GM23338 (cell line): ENCODE results near the gene NAA16. TPM values are rescaled to one million over a fixed set of nuclear protein-coding genes. Genes with fewer than 3 reads are reported as not detected.

ENCODE experiments used
- ATAC-seq: fragments of 200-7000 bp; cut with Tn5 transposase; 3 replicates; pipeline ENCODE4 v1.9.1; 2020
- DNase-seq: peaks from one replicate; pipeline ENCODE4 v3.0.0-alpha.2; 2015; ENCODE audit warnings: low spot score
- H2AFZ ChIP-seq: fragments of 200-600 bp; sonication (generic); 2 replicates; pipeline ENCODE4 v1.8.0; 2016; ENCODE audit warnings: antibody characterized with exemption, mild to moderate bottlenecking, moderate library complexity
- H3F3A ChIP-seq: fragments of 200-600 bp; sonication (generic); replicated peaks from 2 replicates; pipeline ENCODE4 v1.8.0; 2017; ENCODE audit warnings: antibody characterized with exemption, mixed run types, low read depth
- H3K27ac ChIP-seq: fragments of 200-600 bp; sonication (generic); 2 replicates; pipeline ENCODE4 v1.6.1; 2016; ENCODE audit warnings: low read depth
- H3K27me3 ChIP-seq: fragments of 200-600 bp; sonication (generic); 2 replicates; pipeline ENCODE4 v1.8.0; 2016; ENCODE audit warnings: mild to moderate bottlenecking, mixed run types, moderate library complexity; ENCODE audit not compliant: insufficient read depth
- H3K36me3 ChIP-seq: fragments of 200-600 bp; sonication (generic); 2 replicates; pipeline ENCODE4 v1.8.0; 2016; ENCODE audit warnings: mild to moderate bottlenecking; ENCODE audit not compliant: insufficient read depth
- H3K4me1 ChIP-seq: fragments of 200-600 bp; sonication (generic); 2 replicates; pipeline ENCODE4 v1.8.0; 2016; ENCODE audit warnings: mild to moderate bottlenecking, moderate library complexity; ENCODE audit not compliant: insufficient read depth
- H3K4me2 ChIP-seq: fragments of 200-600 bp; sonication (generic); 2 replicates; pipeline ENCODE4 v1.7.1; 2017; ENCODE audit warnings: mixed run types
- H3K4me3 ChIP-seq: fragments of 200-600 bp; sonication (generic); 2 replicates; pipeline ENCODE4 v1.6.1; 2016; ENCODE audit warnings: mixed run types
- H3K79me2 ChIP-seq: fragments of 200-600 bp; sonication (generic); replicated peaks from 2 replicates; pipeline ENCODE4 v1.8.0; 2017; ENCODE audit warnings: mild to moderate bottlenecking; ENCODE audit not compliant: insufficient read depth
- H3K9me2 ChIP-seq: fragments of 200-600 bp; sonication (generic); 2 replicates; pipeline ENCODE4 v1.8.0; 2017; ENCODE audit not compliant: insufficient read depth
- H4K20me1 ChIP-seq: fragments of 200-600 bp; sonication (generic); replicated peaks from 2 replicates; pipeline ENCODE4 v1.8.0; 2017; ENCODE audit warnings: mild to moderate bottlenecking; ENCODE audit not compliant: insufficient read depth
- H3K27ac Mint-ChIP-seq: 2 replicates; pipeline ENCODE4 v1.8.0; 2020; ENCODE audit warnings: inconsistent platforms, mild to moderate bottlenecking, moderate library complexity, mixed read lengths
- H3K27me3 Mint-ChIP-seq: 3 replicates; pipeline ENCODE4 v1.8.0; 2022; ENCODE audit warnings: low read depth, mild to moderate bottlenecking, moderate library complexity, mixed read lengths, inconsistent platforms; ENCODE audit not compliant: insufficient read depth, poor library complexity
- H3K36me3 Mint-ChIP-seq: 3 replicates; pipeline ENCODE4 v1.8.0; 2021; ENCODE audit warnings: low read depth, mild to moderate bottlenecking, inconsistent platforms, moderate library complexity, mixed read lengths
- H3K4me1 Mint-ChIP-seq: 3 replicates; pipeline ENCODE4 v1.8.0; 2020; ENCODE audit warnings: mild to moderate bottlenecking, inconsistent platforms, mixed read lengths
- H3K4me3 Mint-ChIP-seq: 3 replicates; pipeline ENCODE4 v1.8.0; 2021; ENCODE audit warnings: moderate library complexity, mild to moderate bottlenecking, inconsistent platforms, mixed read lengths
- H3K9me3 Mint-ChIP-seq: 3 replicates; pipeline ENCODE4 v1.8.0; 2020; ENCODE audit warnings: moderate library complexity, mild to moderate bottlenecking, inconsistent platforms, mixed read lengths
- EZH2 ChIP-seq: fragments of 200-600 bp; sonication (generic); IDR thresholded peaks from one replicate; pipeline ENCODE4 v1.8.0; 2017; ENCODE audit warnings: antibody characterized with exemption, mild to moderate bottlenecking, low read depth; ENCODE audit not compliant: unreplicated experiment
- EZH2phosphoT487 ChIP-seq: fragments of 200-600 bp; sonication (generic); IDR thresholded peaks from one replicate; pipeline ENCODE4 v1.8.1; 2018; ENCODE audit warnings: antibody characterized with exemption; ENCODE audit not compliant: unreplicated experiment
- NANOG ChIP-seq: IDR thresholded peaks from 2 replicates; pipeline ENCODE4 v1.6.1; 2016; ENCODE audit warnings: antibody characterized with exemption, borderline replicate concordance
- POLR2AphosphoS5 ChIP-seq: IDR thresholded peaks from 2 replicates; pipeline ENCODE4 v1.6.1; 2016; ENCODE audit warnings: antibody characterized with exemption, low read depth
- ZNF114 ChIP-seq: fragments of 250-450 bp; sonication (Bioruptor Pico); IDR thresholded peaks from 2 replicates; pipeline ENCODE4 v1.5.0; 2020; ENCODE audit warnings: mild to moderate bottlenecking, moderate library complexity
- ZNF331 ChIP-seq: fragments of 250-450 bp; sonication (Bioruptor Pico); IDR thresholded peaks from 2 replicates; pipeline ENCODE4 v1.5.0; 2020; ENCODE audit warnings: low read depth, mild to moderate bottlenecking, moderate library complexity
- ZNF462 ChIP-seq: fragments of 250-450 bp; sonication (Bioruptor Pico); IDR thresholded peaks from 2 replicates; pipeline ENCODE4 v1.5.0; 2020; ENCODE audit warnings: mild to moderate bottlenecking, moderate library complexity
- polyA plus RNA-seq: library from polyadenylated mRNA; unstranded; fragments of >200 nt; fragmentation: Nextera tagmentation; extraction: Ambion mirVana; gene quantifications from 2 replicates; pipeline ENCODE4 v1.2.1, GENCODE V29; 2016
- total RNA-seq: library from RNA; depleted of rRNA; stranded (reverse); fragments of >200 nt; shearing (Covaris generic); gene quantifications from 2 replicates; pipeline ENCODE4 v1.2.3, GENCODE V29; 2014
- TF ChIP-seq, protein P1 (sequence below), 2 experiments: fragments of 200-600 bp in 1 of 2; sonication (generic) in 1 of 2; conservative IDR thresholded peaks; 2 replicates each; pipeline versions ENCODE4 v1.5.1 to v1.6.1; 2016 to 2017; ENCODE audit warnings: antibody characterized with exemption in 2 of 2, low read depth in 2 of 2, mild to moderate bottlenecking in 2 of 2, moderate library complexity in 1 of 2

The NAA16 gene
- total and polyA plus RNA-seq, 2 experiments from 2014 or later = 42.3 to 51.7 TPM

DNA sequence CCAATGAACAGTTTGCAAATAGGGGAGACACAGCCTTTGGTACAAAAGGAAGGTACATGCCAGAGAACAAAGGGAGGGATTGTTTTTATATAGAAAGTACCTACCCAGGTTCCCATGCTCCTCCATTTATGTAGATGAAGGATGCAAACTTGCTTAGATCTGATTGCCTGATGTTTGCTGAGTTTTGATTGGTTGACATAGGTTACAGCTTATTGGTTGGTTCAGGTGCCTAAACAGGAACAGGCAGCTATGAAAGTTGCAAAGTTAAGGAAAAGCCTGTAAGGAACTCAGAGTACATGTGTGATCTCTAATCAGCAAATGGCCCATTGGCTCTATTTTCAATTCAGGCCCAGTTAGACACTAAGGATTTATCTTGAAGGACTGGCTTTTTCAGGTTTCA is 6.5 kb upstream of the NAA16 start:
- TF ChIP-seq NANOG (no peak), ZNF462 (CRISPR knock-in tag) (no peak), POLR2AphosphoS5 (no peak), EZH2phosphoT487 (no peak)
- H3K9me2 ChIP-seq = 0 out of 2 replicates have a peak, but pooled peaks cover 4% of the 10 kb centered on the region
- H3K4me2 ChIP-seq = no peak overlapping the region
- H3F3A ChIP-seq = no peaks in the 10 kb centered on the region
- no peaks in the 10 kb centered on the region; the same call in 2 of the 3 replicates for H3K9me3 Mint-ChIP-seq
- H3K27me3 Mint-ChIP-seq = no peaks in the 10 kb centered on the region
- H4K20me1 ChIP-seq = no peaks in the 10 kb centered on the region
- H3K4me3 Mint-ChIP-seq = no peak overlapping the region
- no peaks in the 10 kb centered on the region for H3K27me3 ChIP-seq
- no peaks in the 10 kb centered on the region; the same call in 2 of the 3 replicates for H3K36me3 Mint-ChIP-seq
- H3K27ac Mint-ChIP-seq = no peak overlapping the region
- DNase-seq = no peak
- no peak overlapping the region for H3K27ac ChIP-seq
- no peaks in the 10 kb centered on the region for H3K79me2 ChIP-seq
- ATAC-seq = no peak
- H3K4me3 ChIP-seq = no peak overlapping the region
- no peaks in the 10 kb centered on the region for H3K36me3 ChIP-seq
- H3K4me1 ChIP-seq = peaks cover 11% of the 10 kb centered on the region; the same call in 1 of the 2 replicates
- H3K4me1 Mint-ChIP-seq = peaks cover 7% of the 10 kb centered on the region; the same call in 2 of the 3 replicates
- H2AFZ ChIP-seq = no peak overlapping the region

DNA sequence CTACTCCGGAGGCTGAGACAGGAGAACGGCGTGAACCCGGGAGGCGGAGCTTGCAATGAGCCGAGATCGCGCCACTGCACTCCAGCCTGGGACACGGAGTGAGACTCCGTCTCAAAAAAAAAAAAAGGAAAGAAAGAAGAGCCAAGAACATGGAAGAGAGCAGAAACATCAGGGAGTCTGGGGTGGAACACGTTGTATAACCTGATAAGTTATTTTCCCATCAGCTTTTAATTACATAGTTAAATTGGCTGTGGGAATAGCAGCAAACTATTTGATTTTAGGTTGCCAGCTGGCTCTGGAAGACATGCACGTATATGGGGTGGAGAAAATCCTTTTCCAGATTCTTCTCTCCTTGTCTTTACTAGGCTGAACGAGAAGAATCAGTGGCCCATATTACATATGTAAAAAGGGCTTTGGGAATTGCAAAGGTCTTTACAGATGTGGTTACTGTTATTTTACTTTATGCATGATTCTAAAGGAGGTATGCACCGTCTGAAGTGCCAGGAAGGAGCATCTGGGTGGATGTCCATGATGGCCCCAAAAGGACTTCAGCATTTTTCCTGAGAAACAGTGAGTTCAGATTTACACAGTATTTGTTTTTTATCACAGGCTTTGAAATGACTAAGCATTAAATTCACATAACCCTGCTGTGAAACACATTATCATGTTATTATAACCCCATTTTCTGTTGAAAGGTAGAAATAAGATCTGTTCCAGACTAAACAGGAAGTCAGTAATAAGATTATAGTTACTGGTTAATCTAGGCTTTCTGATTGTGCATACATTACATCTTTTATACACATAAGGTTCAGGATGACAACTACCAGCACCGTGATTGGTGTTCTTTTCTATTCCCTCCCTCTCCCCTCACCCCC is 4.6 kb upstream of the NAA16 start:
- Histone ChIP-seq H2AFZ (peak overlapping the region; percentile 0; the same call in 1 of the 2 replicates), H4K20me1 (no peaks in the 10 kb centered on the region), H3K27me3 (no peaks in the 10 kb centered on the region), H3K79me2 (peaks cover 3% of the 10 kb centered on the region), H3K27ac (no peak overlapping the region), H3F3A (no peaks in the 10 kb centered on the region), H3K36me3 (no peaks in the 10 kb centered on the region), H3K4me2 (no peak overlapping the region), H3K9me2 (no peaks in the 10 kb centered on the region), H3K4me3 (no peak overlapping the region), H3K4me1 (peaks cover 5% of the 10 kb centered on the region; the same call in 1 of the 2 replicates)
- ATAC-seq = no peak
- Mint-ChIP-seq H3K27ac (no peak overlapping the region; the same call in 1 of the 2 replicates), H3K36me3 (no peaks in the 10 kb centered on the region; the same call in 2 of the 3 replicates), H3K27me3 (no peaks in the 10 kb centered on the region), H3K4me3 (no peak overlapping the region), H3K4me1 (peaks cover 11% of the 10 kb centered on the region), H3K9me3 (no peaks in the 10 kb centered on the region; the same call in 2 of the 3 replicates)
- DNase-seq = no peak
- TF ChIP-seq ZNF331 (CRISPR knock-in tag) (no peak), EZH2 (no peak), ZNF114 (no peak), NANOG (no peak)
- TF ChIP-seq, protein P1, sequence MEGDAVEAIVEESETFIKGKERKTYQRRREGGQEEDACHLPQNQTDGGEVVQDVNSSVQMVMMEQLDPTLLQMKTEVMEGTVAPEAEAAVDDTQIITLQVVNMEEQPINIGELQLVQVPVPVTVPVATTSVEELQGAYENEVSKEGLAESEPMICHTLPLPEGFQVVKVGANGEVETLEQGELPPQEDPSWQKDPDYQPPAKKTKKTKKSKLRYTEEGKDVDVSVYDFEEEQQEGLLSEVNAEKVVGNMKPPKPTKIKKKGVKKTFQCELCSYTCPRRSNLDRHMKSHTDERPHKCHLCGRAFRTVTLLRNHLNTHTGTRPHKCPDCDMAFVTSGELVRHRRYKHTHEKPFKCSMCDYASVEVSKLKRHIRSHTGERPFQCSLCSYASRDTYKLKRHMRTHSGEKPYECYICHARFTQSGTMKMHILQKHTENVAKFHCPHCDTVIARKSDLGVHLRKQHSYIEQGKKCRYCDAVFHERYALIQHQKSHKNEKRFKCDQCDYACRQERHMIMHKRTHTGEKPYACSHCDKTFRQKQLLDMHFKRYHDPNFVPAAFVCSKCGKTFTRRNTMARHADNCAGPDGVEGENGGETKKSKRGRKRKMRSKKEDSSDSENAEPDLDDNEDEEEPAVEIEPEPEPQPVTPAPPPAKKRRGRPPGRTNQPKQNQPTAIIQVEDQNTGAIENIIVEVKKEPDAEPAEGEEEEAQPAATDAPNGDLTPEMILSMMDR (conservative IDR thresholded peaks at IDR 0.05; ENCODE audit: low read depth in 2 of 2) = no peak
